8988T (cell line): ENCODE measurements around the gene MZF1.
A peak's percentile ranks its signal among the peaks of the same experiment; 100 is the strongest.
"Not testable (repeated sequence)": the region's sequence is repeated elsewhere in the genome, so short reads cannot be mapped to it uniquely, and the experiment has no call there.

ENCODE experiments used
- DNase-seq: peaks from one replicate; pipeline ENCODE4 v3.0.0; 2011

Gene MZF1

GRCh38 chr19:58554494-58555368 is 18.4 kb downstream of the MZF1 start, which contains the start of gene CHMP2A:
Gene CHMP2A (minus strand): TSS chr19:58555105. CDS start chr19:58554212, 893 bp downstream.
- peak; percentile 93 for DNase-seq

- no peak for DNase-seq
These were observed 19.2 kb downstream of the MZF1 start for GRCh38 chr19:58553799-58554493.

- no peak for DNase-seq
These were observed 20.5 kb downstream of the MZF1 start for GRCh38 chr19:58552655-58553054.

GRCh38 chr19:58551577-58552471 is 21.3 kb downstream of the MZF1 start:
- no peak for DNase-seq

DNA sequence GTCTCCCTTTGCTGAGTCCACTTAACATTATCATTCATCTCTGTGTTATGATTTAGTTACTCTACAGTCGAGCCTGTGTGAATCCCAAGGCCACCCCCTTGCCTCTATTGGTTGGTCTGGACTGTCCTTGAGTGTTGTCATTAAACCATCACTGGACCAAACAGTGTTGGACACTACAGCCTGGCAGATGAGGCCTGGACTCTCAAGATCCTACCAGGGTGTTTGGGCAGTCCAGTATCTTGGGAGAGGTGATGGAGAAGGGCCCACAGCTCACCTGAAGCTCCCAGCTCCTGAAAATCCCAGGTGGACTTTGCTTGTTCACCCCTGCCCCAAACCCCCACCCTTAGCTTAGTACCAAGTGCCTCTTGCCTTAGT is 22.0 kb downstream of the MZF1 start:
- DNase-seq, result no peak

DNA sequence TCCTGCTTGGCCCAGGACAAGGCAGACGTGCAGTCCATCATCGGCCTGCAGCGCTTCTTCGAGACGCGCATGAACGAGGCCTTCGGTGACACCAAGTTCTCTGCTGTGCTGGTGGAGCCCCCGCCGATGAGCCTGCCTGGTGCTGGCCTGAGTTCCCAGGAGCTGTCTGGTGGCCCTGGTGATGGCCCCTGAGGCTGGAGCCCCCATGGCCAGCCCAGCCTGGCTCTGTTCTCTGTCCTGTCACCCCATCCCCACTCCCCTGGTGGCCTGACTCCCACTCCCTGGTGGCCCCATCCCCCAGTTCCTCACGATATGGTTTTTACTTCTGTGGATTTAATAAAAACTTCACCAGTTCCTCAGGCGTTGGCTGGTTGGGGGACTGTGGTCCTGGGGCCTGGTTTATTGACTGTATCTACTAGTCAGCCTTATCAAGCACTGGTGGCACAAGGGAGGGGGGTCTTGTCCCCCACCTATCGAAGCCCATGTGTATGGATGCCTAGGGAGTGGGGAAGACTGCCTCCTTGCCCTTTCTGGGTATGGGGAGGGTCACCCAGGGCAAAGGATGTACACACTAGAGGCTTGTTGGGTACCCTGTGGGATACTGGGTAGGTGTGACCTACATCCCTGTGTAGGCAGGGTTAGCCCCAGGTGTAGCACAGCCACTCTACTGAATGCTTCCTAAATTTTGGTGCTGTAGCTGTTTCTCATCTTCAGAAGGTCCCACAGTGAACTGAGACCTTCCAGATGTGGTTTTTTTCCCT is 22.6 kb downstream of the MZF1 start:
- no peak for DNase-seq

- no peak for DNase-seq
These were observed 23.3 kb downstream of the MZF1 start for GRCh38 chr19:58549664-58550361.

- DNase-seq, result no peak
These were observed 24.1 kb downstream of the MZF1 start for GRCh38 chr19:58548859-58549663.

GRCh38 chr19:58547323-58548312 is 25.5 kb downstream of the MZF1 start:
- no peak for DNase-seq

DNA sequence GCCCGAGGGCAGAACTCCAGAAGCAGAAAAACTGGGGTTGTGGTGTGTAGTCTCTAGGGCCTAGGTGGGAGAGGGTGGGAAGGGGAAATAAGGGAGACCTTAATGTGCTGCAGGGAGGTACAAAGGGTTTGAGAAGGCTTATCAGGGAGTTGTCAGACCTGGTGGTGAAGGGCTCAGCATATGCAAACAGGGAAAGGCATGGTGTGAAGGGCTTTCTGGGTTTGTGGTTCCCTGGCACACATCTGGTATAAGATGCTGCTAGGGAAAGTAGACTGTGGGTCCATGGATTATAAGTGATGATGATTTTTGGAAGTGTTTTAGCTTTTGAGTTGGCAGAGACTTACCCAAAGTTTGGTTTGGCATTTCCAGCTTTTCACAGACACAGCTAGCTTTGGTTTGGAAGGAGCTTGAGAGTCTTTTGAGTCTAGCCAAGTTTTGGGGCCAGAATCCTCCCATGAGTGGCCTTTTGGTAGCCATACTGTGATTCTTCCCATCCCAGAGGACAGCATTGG is 27.1 kb downstream of the MZF1 start:
- no peak for DNase-seq

DNA sequence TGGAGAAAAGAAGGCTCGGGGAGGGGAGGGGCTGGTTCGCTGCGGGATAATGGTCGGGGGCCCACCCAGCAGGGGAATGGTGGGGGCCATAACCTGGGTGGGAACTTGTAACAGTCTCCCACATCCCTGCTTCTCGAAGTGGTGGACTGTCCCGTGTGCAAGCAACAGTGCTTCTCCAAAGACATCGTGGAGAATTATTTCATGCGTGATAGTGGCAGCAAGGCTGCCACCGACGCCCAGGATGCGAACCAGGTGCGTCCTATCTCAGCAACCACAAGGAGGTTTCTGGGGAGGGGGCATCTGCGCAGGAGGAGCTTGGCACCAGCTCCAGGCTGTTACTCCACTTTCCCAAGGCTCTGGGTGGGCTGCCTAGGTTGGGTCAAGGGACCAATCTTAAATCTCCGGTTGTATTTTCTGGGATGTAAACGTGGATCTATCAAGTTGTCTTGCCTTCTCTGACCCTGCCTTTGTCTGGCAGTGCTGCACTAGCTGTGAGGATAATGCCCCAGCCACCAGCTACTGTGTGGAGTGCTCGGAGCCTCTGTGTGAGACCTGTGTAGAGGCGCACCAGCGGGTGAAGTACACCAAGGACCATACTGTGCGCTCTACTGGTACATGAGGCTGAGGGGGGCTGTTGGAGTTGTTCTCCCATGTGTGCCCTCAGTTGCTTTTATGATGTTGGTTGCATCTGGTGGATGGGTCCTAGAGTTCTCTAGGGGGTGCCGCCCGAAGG is 27.7 kb downstream of the MZF1 start:
- DNase-seq, result no peak

DNA sequence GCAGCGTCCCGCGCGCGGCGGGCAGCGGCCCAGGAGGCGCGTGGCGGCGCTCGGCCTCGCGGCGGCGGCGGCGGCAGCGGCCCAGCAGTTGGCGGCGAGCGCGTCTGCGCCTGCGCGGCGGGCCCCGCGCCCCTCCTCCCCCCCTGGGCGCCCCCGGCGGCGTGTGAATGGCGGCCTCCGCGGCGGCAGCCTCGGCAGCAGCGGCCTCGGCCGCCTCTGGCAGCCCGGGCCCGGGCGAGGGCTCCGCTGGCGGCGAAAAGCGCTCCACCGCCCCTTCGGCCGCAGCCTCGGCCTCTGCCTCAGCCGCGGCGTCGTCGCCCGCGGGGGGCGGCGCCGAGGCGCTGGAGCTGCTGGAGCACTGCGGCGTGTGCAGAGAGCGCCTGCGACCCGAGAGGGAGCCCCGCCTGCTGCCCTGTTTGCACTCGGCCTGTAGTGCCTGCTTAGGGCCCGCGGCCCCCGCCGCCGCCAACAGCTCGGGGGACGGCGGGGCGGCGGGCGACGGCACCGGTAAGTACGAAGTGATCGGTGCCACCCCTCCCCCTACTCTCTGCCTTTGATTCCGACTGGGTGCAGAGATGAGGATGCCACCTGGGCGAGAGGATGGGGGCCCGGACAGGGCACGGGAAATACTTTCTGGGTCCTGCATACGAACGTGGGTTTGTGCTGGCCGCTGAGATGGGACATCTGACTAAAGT is 28.4 kb downstream of the MZF1 start:
- DNase-seq, result peak; percentile 79

GRCh38 chr19:58543826-58544590 is 29.1 kb downstream of the MZF1 start, which contains the start of gene TRIM28:
Gene TRIM28 (plus strand): TSS chr19:58544064. CDS start chr19:58544758, 694 bp downstream.
- DNase-seq, result peak; percentile 99

DNA sequence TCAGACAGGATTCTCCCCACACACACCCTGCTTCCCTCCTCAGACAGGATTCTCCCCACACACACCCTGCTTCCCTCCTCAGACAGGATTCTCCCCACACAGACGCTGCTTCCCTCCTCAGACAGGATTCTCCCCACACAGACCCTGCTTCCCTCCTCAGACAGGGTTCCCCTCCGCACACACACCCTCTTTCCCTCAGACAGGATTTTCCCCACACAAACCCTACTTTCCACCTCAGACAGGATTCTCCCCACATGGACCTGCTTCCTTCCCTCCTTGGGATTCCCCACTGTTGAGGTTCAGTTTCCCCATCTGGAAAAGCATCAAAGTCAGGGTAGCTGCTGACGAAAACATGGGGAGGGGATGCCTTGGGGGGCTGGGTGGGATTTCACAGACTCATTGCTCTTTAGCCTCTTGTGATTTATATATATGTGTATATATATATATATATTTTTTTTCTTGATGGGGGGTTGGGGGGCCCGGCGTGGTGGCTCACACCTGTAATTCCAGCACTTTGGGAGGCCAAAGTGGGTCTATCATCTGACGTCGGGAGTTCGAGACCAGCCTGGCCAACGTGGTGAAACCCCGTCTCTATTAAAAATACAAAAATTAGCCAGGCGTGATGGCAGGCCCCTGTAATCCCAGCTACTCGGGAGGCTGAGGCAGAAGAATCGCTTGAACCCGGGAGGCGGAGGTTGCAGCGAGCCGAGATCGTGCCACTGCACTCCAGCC is 30.3 kb downstream of the MZF1 start:
- DNase-seq, result not testable (repeated sequence)

DNA sequence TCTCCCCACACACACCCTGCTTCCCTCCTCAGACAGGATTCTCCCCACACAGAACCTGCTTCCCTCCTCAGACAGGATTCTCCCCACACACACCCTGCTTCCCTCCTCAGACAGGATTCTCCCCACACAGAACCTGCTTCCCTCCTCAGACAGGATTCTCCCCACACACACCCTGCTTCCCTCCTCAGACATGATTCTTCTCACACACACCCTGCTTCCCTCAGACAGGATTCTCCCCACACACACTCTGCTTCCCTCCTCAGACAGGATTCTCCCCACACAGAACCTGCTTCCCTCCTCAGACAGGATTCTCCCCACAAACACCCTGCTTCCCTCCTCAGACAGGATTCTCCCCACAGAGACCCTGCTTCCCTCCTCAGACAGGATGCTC is 34.0 kb downstream of the MZF1 start:
- not testable (repeated sequence) for DNase-seq
